ENCODE results near the gene CYP4F12.
"Not testable (repeated sequence)": the region's sequence is repeated elsewhere in the genome, so short reads cannot be mapped to it uniquely, and the experiment has no call there.

The CYP4F12 gene

GRCh38 chr19:15651791-15652190 is 21.1 kb upstream of the CYP4F12 start:
- no peak for DNase-seq

- DNase-seq, result no peak
Measured at GRCh38 chr19:15652559-15653278, 20.2 kb upstream of the CYP4F12 start.

- no peak for DNase-seq
Measured at GRCh38 chr19:15656467-15656866, 16.4 kb upstream of the CYP4F12 start.

GRCh38 chr19:15663247-15663646 is 9.6 kb upstream of the CYP4F12 start:
- no peak for DNase-seq

GRCh38 chr19:15666186-15666585 is 6.7 kb upstream of the CYP4F12 start:
- no peak for DNase-seq

- DNase-seq, result peak; percentile 34
Measured at GRCh38 chr19:15666883-15667282, 6.0 kb upstream of the CYP4F12 start.

GRCh38 chr19:15669440-15669839 is 3.4 kb upstream of the CYP4F12 start:
- DNase-seq, result no peak

GRCh38 chr19:15669891-15670290 is 3.0 kb upstream of the CYP4F12 start:
- DNase-seq, result no peak

- no peak for DNase-seq
Measured at GRCh38 chr19:15671237-15671821, 1.6 kb upstream of the CYP4F12 start.

GRCh38 chr19:15671891-15672579 is 852 bp upstream of the CYP4F12 start:
- DNase-seq, result no peak

- peak; percentile 9 for DNase-seq
Measured at GRCh38 chr19:15673176-15673654, 328 bp downstream of the CYP4F12 start.

GRCh38 chr19:15675560-15675959 is 2.7 kb downstream of the CYP4F12 start:
- no peak for DNase-seq

- DNase-seq, result no peak
Measured at GRCh38 chr19:15679089-15679488, 6.2 kb downstream of the CYP4F12 start.

- not testable (repeated sequence) for DNase-seq
Measured at GRCh38 chr19:15679865-15680264, 7.0 kb downstream of the CYP4F12 start.

GRCh38 chr19:15680478-15681322 is 7.8 kb downstream of the CYP4F12 start:
- no peak for DNase-seq

- no peak for DNase-seq
Measured at GRCh38 chr19:15683411-15683810, 10.5 kb downstream of the CYP4F12 start.

- peak; percentile 44 for DNase-seq
Measured at GRCh38 chr19:15684828-15685227, 11.9 kb downstream of the CYP4F12 start.

- DNase-seq, result no peak
Measured at GRCh38 chr19:15696654-15697194, 23.8 kb downstream of the CYP4F12 start.

- DNase-seq, result no peak
Measured at GRCh38 chr19:15701757-15702533, 29.1 kb downstream of the CYP4F12 start.

- peak; percentile 95 for DNase-seq
Measured at GRCh38 chr19:15702534-15702930, 29.6 kb downstream of the CYP4F12 start.

GRCh38 chr19:15714638-15715037 is 41.8 kb downstream of the CYP4F12 start:
- DNase-seq, result no peak

GRCh38 chr19:15715642-15716041 is 42.8 kb downstream of the CYP4F12 start:
- no peak for DNase-seq

Measured in hematopoietic multipotent progenitor cell treated with erythropoietin and hydrocortisone succinate and interleukin-3 and kit ligand, for 4 days (in vitro differentiated cells).